Natural killer cell (primary cell): ENCODE data around the gene SLC13A4. TPM values are rescaled to one million over a fixed set of nuclear protein-coding genes. Genes with fewer than 3 reads are reported as not detected.

Experiments used
- ATAC-seq, 3 donors: fragments of 150-1000 bp in 2 of 3; fragments of 200-7000 bp in 1 of 3; cut with Tn5 transposase; 1 replicate in 1 of 3; 2 replicates in 2 of 3; pipeline ENCODE4 v1.10.0; 2021; ENCODE audit warnings: mild to moderate bottlenecking in 2 of 3, moderate library complexity in 2 of 3
- DNase-seq, 2 donors: peaks; one replicate each; pipeline versions ENCODE4 v3.0.0 to v3.0.0-alpha.2; 2013 to 2021; ENCODE audit warnings: mixed read lengths in 1 of 2
- H3K27ac ChIP-seq: one replicate; pipeline ENCODE4 v1.5.1; 2013; ENCODE audit warnings: mild to moderate bottlenecking, low read length
- H3K27me3 ChIP-seq: one replicate; pipeline ENCODE4 v1.6.1; 2013; ENCODE audit warnings: low read length; ENCODE audit not compliant: control insufficient read depth, insufficient read depth
- H3K36me3 ChIP-seq: one replicate; pipeline ENCODE4 v1.6.1; 2013; ENCODE audit warnings: low read length; ENCODE audit not compliant: control insufficient read depth, insufficient read depth
- H3K4me1 ChIP-seq: one replicate; pipeline ENCODE4 v1.6.1; 2013; ENCODE audit warnings: low read length; ENCODE audit not compliant: control insufficient read depth, insufficient read depth
- H3K4me3 ChIP-seq: one replicate; pipeline ENCODE4 v1.5.1; 2013; ENCODE audit warnings: low read length
- H3K9me3 ChIP-seq: one replicate; pipeline ENCODE4 v1.6.1; 2013; ENCODE audit warnings: low read length; ENCODE audit not compliant: control insufficient read depth, insufficient read depth
- H3K27ac Mint-ChIP-seq, 2 donors: one replicate each; pipeline ENCODE4 v1.8.0; 2022; ENCODE audit warnings: mild to moderate bottlenecking in 2 of 2, mixed read lengths in 2 of 2, moderate library complexity in 1 of 2
- H3K27me3 Mint-ChIP-seq, 2 donors: one replicate each; pipeline ENCODE4 v1.8.0; 2022; ENCODE audit warnings: low read depth in 2 of 2, mixed read lengths in 2 of 2
- H3K36me3 Mint-ChIP-seq: one replicate; pipeline ENCODE4 v1.8.0; 2022; ENCODE audit warnings: mixed read lengths
- H3K4me1 Mint-ChIP-seq, 2 donors: one replicate each; pipeline ENCODE4 v1.8.0; 2022; ENCODE audit warnings: mixed read lengths in 2 of 2
- H3K4me3 Mint-ChIP-seq: one replicate; pipeline ENCODE4 v1.8.0; 2022; ENCODE audit warnings: mild to moderate bottlenecking, moderate library complexity, mixed read lengths
- H3K9me3 Mint-ChIP-seq, 2 donors: one replicate each; pipeline ENCODE4 v1.8.0; 2022; ENCODE audit warnings: mixed read lengths in 2 of 2
- CTCF ChIP-seq: fragments of 200-600 bp; IDR thresholded peaks from one replicate; pipeline ENCODE4 v1.8.0; 2022; ENCODE audit warnings: antibody characterized with exemption
- WGBS: methylation state at CpG from one replicate; pipeline ENCODE4 v1.1.7; 2013; ENCODE audit warnings: missing lambda C conversion rate; ENCODE audit not compliant: insufficient coverage; 5-methylcytosine and 5-hydroxymethylcytosine counted together
- intact Hi-C: fragments of 100-400 bp; cut with micrococcal nuclease; formaldehyde crosslinking; loops from one replicate; pipeline ENCODE4 v1.14.2; 2022
- total RNA-seq, 4 donors: library from RNA; stranded (reverse); fragments of 120-200 nt in 1 of 4; gene quantifications; one replicate each; pipeline versions ENCODE4 v1.2.3 to v1.2.4, GENCODE V29; 2013 to 2022

SLC13A4 gene
- total RNA-seq, 3 donors from 2014 or later (not counting 1 experiment from before 2014, with no cell fraction given): not detected

- Histone ChIP-seq H3K4me3 (no peak overlapping the region), H3K27me3 (no peaks in the 10 kb centered on the region), H3K27ac (no peak overlapping the region), H3K9me3 (no peaks in the 10 kb centered on the region), H3K4me1 (no peaks in the 10 kb centered on the region), H3K36me3 (no peaks in the 10 kb centered on the region)
- Mint-ChIP-seq H3K27ac (no peak overlapping the region), H3K27me3 (peaks cover 0 to 4% of the 10 kb centered on the region in 2 donors), H3K9me3 (no peaks in the 10 kb centered on the region), H3K4me3 (no peak overlapping the region), H3K36me3 (no peaks in the 10 kb centered on the region), H3K4me1 (no peaks in the 10 kb centered on the region)
- ATAC-seq (no peak), DNase-seq (no peak)
- no peak for TF ChIP-seq CTCF
- intact Hi-C loops: no loop called here
- WGBS: 88% methylated on average over 4 of the region's 4 CpGs
These were observed 14.0 kb downstream of the SLC13A4 start for GRCh38 chr7:135713836-135714470.

DNA sequence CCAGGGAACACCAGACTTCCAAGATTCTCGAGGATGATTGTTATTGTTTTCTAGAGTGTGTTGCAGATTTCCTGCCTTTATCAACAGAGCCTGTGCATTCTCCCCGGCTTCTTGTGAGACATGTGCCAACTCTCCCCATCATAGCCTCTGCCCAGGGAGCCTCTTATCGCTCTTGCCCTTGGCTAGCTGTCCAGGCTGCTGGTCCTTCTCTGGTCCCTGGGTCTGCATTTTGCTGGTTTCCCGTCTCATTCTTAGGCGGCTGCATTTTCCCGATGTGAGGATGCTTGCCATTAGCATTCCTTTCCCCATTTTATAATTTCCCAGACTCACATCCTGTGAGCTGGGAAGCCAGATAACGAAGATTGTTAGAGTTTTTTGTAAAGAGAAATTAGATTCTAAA, 15.2 kb downstream of the SLC13A4 start:
- Histone ChIP-seq H3K4me1 (no peaks in the 10 kb centered on the region), H3K27me3 (no peaks in the 10 kb centered on the region), H3K4me3 (no peak overlapping the region), H3K9me3 (no peaks in the 10 kb centered on the region), H3K36me3 (no peaks in the 10 kb centered on the region), H3K27ac (no peak overlapping the region)
- no peak overlapping the region for H3K4me3 Mint-ChIP-seq
- H3K36me3 Mint-ChIP-seq: no peaks in the 10 kb centered on the region
- WGBS: 81% methylated on average over 6 of the region's 7 CpGs
- intact Hi-C loops: no loop called here
- no peaks in the 10 kb centered on the region for H3K27me3 Mint-ChIP-seq
- TF ChIP-seq CTCF: no peak
- DNase-seq (no peak), ATAC-seq (no peak)
- H3K9me3 Mint-ChIP-seq: no peaks in the 10 kb centered on the region
- no peaks in the 10 kb centered on the region for H3K4me1 Mint-ChIP-seq
- H3K27ac Mint-ChIP-seq: no peak overlapping the region

DNA sequence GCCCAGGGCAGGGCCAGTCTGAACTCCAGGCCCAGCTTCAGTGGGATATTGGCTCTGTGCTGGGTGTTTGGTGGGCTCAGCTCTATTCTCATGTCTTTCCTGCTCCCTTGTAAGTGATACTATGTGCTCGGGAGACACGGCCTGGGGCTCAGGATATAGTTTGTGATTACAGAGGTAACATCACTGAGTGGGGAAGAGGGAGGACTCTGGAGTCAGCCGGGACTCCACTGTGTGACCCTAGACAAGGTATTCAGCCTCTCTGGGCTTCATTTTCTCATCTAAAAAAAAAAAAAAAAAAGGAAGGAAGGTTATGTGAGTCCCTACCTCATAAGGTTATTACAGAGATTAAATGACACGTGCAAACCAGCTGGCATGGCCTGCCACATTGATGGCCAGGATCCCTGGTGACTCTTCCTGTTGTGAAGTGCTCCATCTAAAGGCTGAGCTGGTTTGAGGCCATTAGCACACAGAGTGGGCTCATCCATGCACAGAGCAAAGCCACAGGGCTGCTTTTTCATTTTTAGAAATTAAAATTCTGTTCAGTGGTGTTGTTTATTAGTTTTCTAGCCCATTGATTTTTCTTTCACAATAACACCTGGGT, 15.7 kb downstream of the SLC13A4 start:
- WGBS: 89% methylated on average over 4 of the region's 4 CpGs
- no peaks in the 10 kb centered on the region for H3K9me3 Mint-ChIP-seq
- intact Hi-C loops: no loop called here
- TF ChIP-seq CTCF: no peak
- H3K27ac Mint-ChIP-seq: no peak overlapping the region
- H3K36me3 Mint-ChIP-seq: no peaks in the 10 kb centered on the region
- H3K4me1 Mint-ChIP-seq: no peaks in the 10 kb centered on the region
- Histone ChIP-seq H3K36me3 (no peaks in the 10 kb centered on the region), H3K9me3 (no peaks in the 10 kb centered on the region), H3K27ac (no peak overlapping the region), H3K4me3 (no peak overlapping the region), H3K4me1 (no peaks in the 10 kb centered on the region), H3K27me3 (no peaks in the 10 kb centered on the region)
- H3K27me3 Mint-ChIP-seq: no peaks in the 10 kb centered on the region
- DNase-seq (no peak), ATAC-seq (no peak)
- no peak overlapping the region for H3K4me3 Mint-ChIP-seq

DNA sequence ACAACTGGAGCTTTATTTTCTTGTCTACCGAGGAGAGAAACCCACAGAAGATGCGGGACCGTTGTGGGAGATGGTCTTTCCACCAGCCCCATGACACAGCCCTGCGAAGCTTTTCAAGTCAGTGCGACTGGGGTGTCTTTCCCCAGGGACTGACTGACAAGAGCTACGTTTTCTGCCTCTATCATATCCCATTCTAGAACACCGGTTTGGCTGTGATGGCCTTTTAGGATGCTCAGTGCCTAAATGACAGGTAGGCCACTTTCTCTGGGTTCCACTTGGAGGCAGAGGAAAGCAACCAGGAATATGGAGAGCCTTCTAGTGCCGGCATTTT, 16.9 kb downstream of the SLC13A4 start:
- no peaks in the 10 kb centered on the region for H3K9me3 ChIP-seq
- H3K36me3 ChIP-seq: no peaks in the 10 kb centered on the region
- H3K4me3 ChIP-seq: no peak overlapping the region
- Mint-ChIP-seq H3K4me1 (no peaks in the 10 kb centered on the region), H3K9me3 (no peaks in the 10 kb centered on the region), H3K27ac (no peak overlapping the region), H3K36me3 (no peaks in the 10 kb centered on the region), H3K4me3 (no peak overlapping the region), H3K27me3 (no peaks in the 10 kb centered on the region)
- no peak for ATAC-seq
- DNase-seq: no peak
- no peaks in the 10 kb centered on the region for H3K4me1 ChIP-seq
- TF ChIP-seq CTCF: peak; percentile 16
- 60% methylated on average over 8 of the region's 8 CpGs for WGBS
- H3K27ac ChIP-seq: no peak overlapping the region
- no peaks in the 10 kb centered on the region for H3K27me3 ChIP-seq
- intact Hi-C loops: no loop called here
